Measurements from ENCODE around the gene MAEA.

DNA sequence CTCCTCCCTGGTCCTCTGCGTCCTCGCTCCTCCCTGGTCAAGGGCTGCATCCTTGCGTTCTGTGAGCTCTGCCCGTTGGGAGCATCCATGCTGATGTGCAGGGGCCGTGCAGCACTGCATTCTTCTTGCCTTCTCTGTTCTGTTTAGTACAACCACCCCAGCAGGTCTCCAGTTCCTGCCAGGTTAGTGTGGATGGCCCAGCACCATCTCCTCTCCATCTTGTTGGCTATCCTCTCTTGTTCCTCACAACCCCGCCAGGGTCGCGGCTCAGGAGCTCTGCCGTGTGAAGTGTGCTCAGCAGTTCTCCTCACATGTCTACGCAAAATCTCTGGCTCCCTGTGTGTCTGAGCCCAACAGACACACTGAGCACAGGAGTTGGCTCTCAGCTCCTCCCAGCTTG lies 10.4 kb upstream of the MAEA start:
- TF ChIP-seq, protein P1, sequence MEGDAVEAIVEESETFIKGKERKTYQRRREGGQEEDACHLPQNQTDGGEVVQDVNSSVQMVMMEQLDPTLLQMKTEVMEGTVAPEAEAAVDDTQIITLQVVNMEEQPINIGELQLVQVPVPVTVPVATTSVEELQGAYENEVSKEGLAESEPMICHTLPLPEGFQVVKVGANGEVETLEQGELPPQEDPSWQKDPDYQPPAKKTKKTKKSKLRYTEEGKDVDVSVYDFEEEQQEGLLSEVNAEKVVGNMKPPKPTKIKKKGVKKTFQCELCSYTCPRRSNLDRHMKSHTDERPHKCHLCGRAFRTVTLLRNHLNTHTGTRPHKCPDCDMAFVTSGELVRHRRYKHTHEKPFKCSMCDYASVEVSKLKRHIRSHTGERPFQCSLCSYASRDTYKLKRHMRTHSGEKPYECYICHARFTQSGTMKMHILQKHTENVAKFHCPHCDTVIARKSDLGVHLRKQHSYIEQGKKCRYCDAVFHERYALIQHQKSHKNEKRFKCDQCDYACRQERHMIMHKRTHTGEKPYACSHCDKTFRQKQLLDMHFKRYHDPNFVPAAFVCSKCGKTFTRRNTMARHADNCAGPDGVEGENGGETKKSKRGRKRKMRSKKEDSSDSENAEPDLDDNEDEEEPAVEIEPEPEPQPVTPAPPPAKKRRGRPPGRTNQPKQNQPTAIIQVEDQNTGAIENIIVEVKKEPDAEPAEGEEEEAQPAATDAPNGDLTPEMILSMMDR (IDR thresholded peaks at IDR 0.05), result no peak
- TF ChIP-seq POLR2A (IDR thresholded peaks at IDR 0.05) (no peak), POLR2AphosphoS5 (IDR thresholded peaks at IDR 0.05) (no peak)
